Dermis microvascular lymphatic vessel endothelial cell (primary cell): ENCODE measurements around the gene GLI1. TPM values are rescaled to one million over a fixed set of nuclear protein-coding genes. Genes with fewer than 3 reads are reported as not detected.

Source experiments
- DNase-seq, 2 donors: peaks; one replicate each; pipeline versions ENCODE4 v3.0.0 to v3.0.0-alpha.2; 2010; ENCODE audit warnings: low read depth in 2 of 2
- total RNA-seq: library from RNA; depleted of rRNA; stranded (reverse); fragments of >200 nt; gene quantifications from 2 replicates; pipeline ENCODE4 v1.2.1, GENCODE V29; 2014

The GLI1 gene
- total RNA-seq, 1 donor from 2014 or later, result under 0.01 TPM

GRCh38 chr12:57518176-57518919, 58.8 kb downstream of the GLI1 start:
- no peak for DNase-seq

DNA sequence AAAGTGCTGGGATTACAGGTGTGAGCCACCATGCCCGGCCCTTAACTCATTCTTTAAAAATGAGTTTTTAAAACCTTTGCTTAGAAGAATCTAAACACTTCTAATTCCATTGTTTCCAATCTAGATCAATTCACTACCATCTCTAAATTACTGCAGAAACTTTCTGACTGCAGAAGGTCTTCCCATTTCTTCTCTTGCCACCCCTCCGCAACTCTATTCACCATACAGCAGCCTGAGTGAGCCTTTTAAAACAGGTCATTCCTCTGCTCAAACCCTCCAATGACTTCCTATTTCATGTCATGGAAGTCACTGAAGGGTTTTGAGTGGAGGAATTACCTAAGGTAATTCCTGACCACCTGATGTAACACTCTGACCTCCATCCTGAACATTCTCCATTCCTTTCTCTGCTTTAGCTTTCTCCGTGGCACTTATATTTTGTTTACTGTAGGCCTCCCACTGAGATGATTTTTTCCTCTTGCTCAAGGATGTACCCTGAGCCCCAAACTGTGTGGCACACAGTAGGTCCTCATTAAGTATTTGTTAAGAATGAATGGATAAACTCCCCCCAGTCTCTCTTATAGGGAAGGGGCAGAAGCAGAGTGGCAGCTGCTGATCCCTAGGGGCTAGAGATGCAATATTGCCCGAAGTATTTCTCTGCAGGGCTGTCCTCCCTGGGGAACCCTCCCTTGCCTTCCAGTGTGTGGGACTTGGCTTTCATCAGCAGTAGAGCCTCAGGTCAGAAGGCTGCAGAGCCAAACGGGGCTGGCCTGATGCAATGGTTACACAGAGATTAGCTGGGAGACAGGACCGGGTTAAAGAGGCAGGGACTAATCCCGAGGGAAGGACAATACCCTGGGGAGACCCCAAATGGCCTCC, 59.6 kb downstream of the GLI1 start:
- DNase-seq, result peak in 1 of 2 donors; percentile 36

- no peak for DNase-seq
Observed at GRCh38 chr12:57519796-57520052, 60.1 kb downstream of the GLI1 start.

GRCh38 chr12:57520053-57520818, 60.7 kb downstream of the GLI1 start, which contains the start of gene DDIT3:
DDIT3 (minus strand) TSS chr12:57520514; CDS start chr12:57517406, 3,108 bp downstream.
- peak; percentile 96 to 99 for DNase-seq

- peak in 1 of 2 donors; percentile 61 for DNase-seq
Observed at GRCh38 chr12:57521525-57522010, 62.0 kb downstream of the GLI1 start.

Other genes starting within 250 kb of the GLI1 start
- gene NXPH4, start 243.0 kb upstream of the GLI1 start, total RNA-seq, result under 0.01 TPM in 1 of 2 replicates, not detected in the other
- 153 and 155 TPM in 2 replicates for gene SHMT2, start 230.1 kb upstream of the GLI1 start, total RNA-seq
- gene STAC3, start 208.6 kb upstream of the GLI1 start, total RNA-seq, result 0.13 TPM in 2 replicates
- 3.1 and 9.1 TPM in 2 replicates for gene R3HDM2, start 28.7 kb upstream of the GLI1 start, total RNA-seq
- gene INHBC, start 25.0 kb upstream of the GLI1 start, total RNA-seq, result not detected in 2 replicates
- gene INHBE, start 4.5 kb upstream of the GLI1 start, total RNA-seq, result not detected in 2 replicates
- 0.13 TPM in 1 of 2 replicates, not detected in the other for gene ARHGAP9, start 20.1 kb downstream of the GLI1 start, total RNA-seq
- 72.9 and 77.4 TPM in 2 replicates for gene MARS1, start 28.3 kb downstream of the GLI1 start, total RNA-seq
- gene DDIT3, start 60.7 kb downstream of the GLI1 start, total RNA-seq, result 6.2 and 10.1 TPM in 2 replicates
- 5.9 and 8.6 TPM in 2 replicates for gene MBD6, start 63.0 kb downstream of the GLI1 start, total RNA-seq
- gene DCTN2, start 87.4 kb downstream of the GLI1 start, total RNA-seq, result 75.1 and 102 TPM in 2 replicates
- under 0.01 TPM in 2 replicates for gene KIF5A, start 90.3 kb downstream of the GLI1 start, total RNA-seq
- 10.9 and 15.2 TPM in 2 replicates for gene PIP4K2C, start 131.4 kb downstream of the GLI1 start, total RNA-seq
- 1.0 and 4.4 TPM in 2 replicates for gene DTX3, start 145.0 kb downstream of the GLI1 start, total RNA-seq
- 0.77 and 1.6 TPM in 2 replicates for gene ARHGEF25, start 151.7 kb downstream of the GLI1 start, total RNA-seq
- 0.13 TPM in 2 replicates for gene B4GALNT1, start 173.4 kb downstream of the GLI1 start, total RNA-seq
- gene OS9, start 234.3 kb downstream of the GLI1 start, total RNA-seq, result 141 and 188 TPM in 2 replicates